ENCODE results near the gene FAM228B. TPM values are rescaled to one million over a fixed set of nuclear protein-coding genes. Genes with fewer than 3 reads are reported as not detected.
"Not testable (repeated sequence)": the region's sequence is repeated elsewhere in the genome, so short reads cannot be mapped to it uniquely, and the experiment has no call there.

Gene FAM228B
- total RNA-seq, 1 donor from 2014 or later: 9.7 TPM

DNA sequence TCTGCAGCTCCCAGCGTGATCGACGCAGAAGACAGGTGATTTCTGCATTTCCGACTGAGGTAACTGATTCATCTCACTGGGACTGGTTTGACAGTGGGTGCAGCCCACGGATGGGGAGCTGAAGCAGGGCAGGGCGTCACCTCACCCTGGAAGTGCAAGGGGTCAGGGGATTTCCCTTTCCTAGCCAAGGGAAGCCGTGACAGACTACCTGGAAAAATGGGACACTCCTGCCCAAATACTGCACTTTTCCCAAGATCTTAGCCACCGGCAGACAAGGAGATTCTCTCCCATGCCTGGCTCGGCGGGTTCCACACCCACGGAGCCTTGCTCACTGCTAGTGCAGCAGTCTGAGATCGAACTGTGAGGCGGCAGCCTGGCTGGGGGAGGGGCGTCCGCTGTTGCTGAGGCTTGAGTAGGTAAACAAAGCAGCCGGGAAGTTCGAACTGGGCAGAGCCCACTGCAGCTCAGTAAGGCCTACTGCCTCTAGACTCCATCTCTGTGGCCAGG is 28.0 kb upstream of the FAM228B start:
- not testable (repeated sequence) for H3K4me1 ChIP-seq (ENCODE audit: insufficient read depth, low read length); H3K9ac ChIP-seq (ENCODE audit: low read length); H3K27ac Mint-ChIP-seq (ENCODE audit: unreplicated experiment); H3K4me3 ChIP-seq (ENCODE audit: insufficient read depth, low read depth, low read length); H4K20me1 ChIP-seq (ENCODE audit: insufficient read depth, low read length); H3K27me3 Mint-ChIP-seq (ENCODE audit: low read depth, unreplicated experiment); FAIRE-seq; H2AFZ ChIP-seq (ENCODE audit: low read depth, low read length); DNase-seq (ENCODE audit: low read depth); H3K79me2 ChIP-seq (ENCODE audit: insufficient read depth, low read length); H3K4me3 Mint-ChIP-seq (ENCODE audit: unreplicated experiment); H3K27ac ChIP-seq (ENCODE audit: low read depth, low read length); H3K4me2 ChIP-seq (ENCODE audit: low read length); H3K9me3 ChIP-seq (ENCODE audit: insufficient read depth, low read depth, low read length); H3K4me1 Mint-ChIP-seq (ENCODE audit: low read depth, unreplicated experiment); H3K36me3 ChIP-seq (ENCODE audit: insufficient read depth, low read length); H3K27me3 ChIP-seq (ENCODE audit: insufficient read depth, low read length)
- Mint-ChIP-seq H3K36me3 (ENCODE audit: low read depth, unreplicated experiment) (peaks cover 13% of the 10 kb centered on the region), H3K9me3 (ENCODE audit: unreplicated experiment) (peaks cover 21% of the 10 kb centered on the region)

GRCh38 chr2:24100732-24101131 is 22.5 kb upstream of the FAM228B start:
- not testable (repeated sequence) for FAIRE-seq; H3K4me3 ChIP-seq (ENCODE audit: insufficient read depth, low read depth, low read length); H2AFZ ChIP-seq (ENCODE audit: low read depth, low read length); H3K4me1 ChIP-seq (ENCODE audit: insufficient read depth, low read length); H3K9me3 ChIP-seq (ENCODE audit: insufficient read depth, low read depth, low read length); H3K36me3 ChIP-seq (ENCODE audit: insufficient read depth, low read length); H3K27ac Mint-ChIP-seq (ENCODE audit: unreplicated experiment); H3K4me3 Mint-ChIP-seq (ENCODE audit: unreplicated experiment); H4K20me1 ChIP-seq (ENCODE audit: insufficient read depth, low read length); DNase-seq (ENCODE audit: low read depth); H3K4me1 Mint-ChIP-seq (ENCODE audit: low read depth, unreplicated experiment); H3K9ac ChIP-seq (ENCODE audit: low read length); H3K4me2 ChIP-seq (ENCODE audit: low read length); H3K27me3 Mint-ChIP-seq (ENCODE audit: low read depth, unreplicated experiment); H3K27me3 ChIP-seq (ENCODE audit: insufficient read depth, low read length); H3K27ac ChIP-seq (ENCODE audit: low read depth, low read length); H3K79me2 ChIP-seq (ENCODE audit: insufficient read depth, low read length)
- peaks cover 11% of the 10 kb centered on the region for H3K36me3 Mint-ChIP-seq (ENCODE audit: low read depth, unreplicated experiment)
- H3K9me3 Mint-ChIP-seq (ENCODE audit: unreplicated experiment): peaks cover 24% of the 10 kb centered on the region

GRCh38 chr2:24101992-24102391 is 21.3 kb upstream of the FAM228B start:
- Histone ChIP-seq H3K9ac (ENCODE audit: low read length) (no peak overlapping the region), H3K79me2 (ENCODE audit: insufficient read depth, low read length) (no peaks in the 10 kb centered on the region), H3K27ac (ENCODE audit: low read depth, low read length) (no peak overlapping the region), H3K4me2 (ENCODE audit: low read length) (no peak overlapping the region), H4K20me1 (ENCODE audit: insufficient read depth, low read length) (no peaks in the 10 kb centered on the region), H3K36me3 (ENCODE audit: insufficient read depth, low read length) (no peaks in the 10 kb centered on the region), H3K4me1 (ENCODE audit: insufficient read depth, low read length) (no peaks in the 10 kb centered on the region), H2AFZ (ENCODE audit: low read depth, low read length) (no peak overlapping the region), H3K27me3 (ENCODE audit: insufficient read depth, low read length) (no peaks in the 10 kb centered on the region), H3K4me3 (ENCODE audit: insufficient read depth, low read depth, low read length) (no peak overlapping the region), H3K9me3 (ENCODE audit: insufficient read depth, low read depth, low read length) (no peaks in the 10 kb centered on the region)
- H3K4me3 Mint-ChIP-seq (ENCODE audit: unreplicated experiment): no peak overlapping the region
- FAIRE-seq (no peak), DNase-seq (ENCODE audit: low read depth) (no peak)
- TF ChIP-seq EZH2 (IDR thresholded peaks at IDR 0.05; ENCODE audit: insufficient read depth, low read length): no peak
- no peak for TF ChIP-seq CTCF (IDR thresholded peaks at IDR 0.05; ENCODE audit: insufficient read depth, low read depth, low read length)
- H3K4me1 Mint-ChIP-seq (ENCODE audit: low read depth, unreplicated experiment): no peaks in the 10 kb centered on the region
- H3K9me3 Mint-ChIP-seq (ENCODE audit: unreplicated experiment): peaks cover 28% of the 10 kb centered on the region
- no peak overlapping the region for H3K27ac Mint-ChIP-seq (ENCODE audit: unreplicated experiment)
- H3K36me3 Mint-ChIP-seq (ENCODE audit: low read depth, unreplicated experiment): peaks cover 6% of the 10 kb centered on the region
- H3K27me3 Mint-ChIP-seq (ENCODE audit: low read depth, unreplicated experiment): no peaks in the 10 kb centered on the region
